Ramos (cell line): ENCODE measurements around the gene CLPTM1.
"Not testable (repeated sequence)": the region's sequence is repeated elsewhere in the genome, so short reads cannot be mapped to it uniquely, and the experiment has no call there.

ENCODE experiments used
- in situ Hi-C: fragments of 300-500 bp; cut with MboI; formaldehyde crosslinking; loops from one replicate; pipeline ENCODE4 v1.14.3; 2022; ENCODE audit warnings: low sequenced_read_pairs; ENCODE audit not compliant: unreplicated experiment

The CLPTM1 gene

GRCh38 chr19:44972802-44973201 is 17.6 kb downstream of the CLPTM1 start:
- in situ Hi-C loops = no loop called here

GRCh38 chr19:44973982-44974735 is 19.0 kb downstream of the CLPTM1 start:
- in situ Hi-C loops = no loop called here

- in situ Hi-C loops = no loop called here
These were observed 19.7 kb downstream of the CLPTM1 start for GRCh38 chr19:44974857-44975256.

GRCh38 chr19:44975444-44975843 is 20.3 kb downstream of the CLPTM1 start:
- in situ Hi-C loops = no loop called here

GRCh38 chr19:44984005-44984404 is 28.8 kb downstream of the CLPTM1 start:
- in situ Hi-C loops = no loop called here

- in situ Hi-C loops = no loop called here
These were observed 30.3 kb downstream of the CLPTM1 start for GRCh38 chr19:44985445-44985844.

- in situ Hi-C loops = no loop called here
These were observed 31.2 kb downstream of the CLPTM1 start for GRCh38 chr19:44986389-44986788.

GRCh38 chr19:44987148-44987675 is 32.0 kb downstream of the CLPTM1 start:
- in situ Hi-C loops = no loop called here

- in situ Hi-C loops = no loop called here
These were observed 33.1 kb downstream of the CLPTM1 start for GRCh38 chr19:44988273-44988672.

GRCh38 chr19:44988896-44989556 is 33.8 kb downstream of the CLPTM1 start:
- in situ Hi-C loops = no loop called here

- in situ Hi-C loops = loop anchor here (5.0 kb wide), 1 partner anchor 67 kb away; no protein-coding TSS in a partner anchor
These were observed 35.3 kb downstream of the CLPTM1 start for GRCh38 chr19:44990459-44990858.

- in situ Hi-C loops = loop anchor here (5.0 kb wide), 1 partner anchor 66 kb away; no protein-coding TSS in a partner anchor
These were observed 35.8 kb downstream of the CLPTM1 start for GRCh38 chr19:44990966-44991365.

- in situ Hi-C loops = loop anchor here (5.0 kb wide), 1 partner anchor 65 kb away; no protein-coding TSS in a partner anchor
These were observed 37.4 kb downstream of the CLPTM1 start for GRCh38 chr19:44992336-44993163.

GRCh38 chr19:44993526-44993925 is 38.3 kb downstream of the CLPTM1 start:
- in situ Hi-C loops = loop anchor here (5.0 kb wide), 1 partner anchor 64 kb away; no protein-coding TSS in a partner anchor

- in situ Hi-C loops = loop anchor here (5.0 kb wide), 1 partner anchor 63 kb away; no protein-coding TSS in a partner anchor
These were observed 38.9 kb downstream of the CLPTM1 start for GRCh38 chr19:44993926-44994537.

GRCh38 chr19:44998025-44998424 is 42.8 kb downstream of the CLPTM1 start:
- in situ Hi-C loops = no loop called here

GRCh38 chr19:44999131-44999925 is 44.1 kb downstream of the CLPTM1 start:
- in situ Hi-C loops = not testable (repeated sequence)

GRCh38 chr19:45000665-45001064 is 45.5 kb downstream of the CLPTM1 start:
- in situ Hi-C loops = not testable (repeated sequence)

- in situ Hi-C loops = no loop called here
These were observed 46.0 kb downstream of the CLPTM1 start, which contains the start of gene RELB for GRCh38 chr19:45001087-45001739. Gene RELB (plus strand): TSS chr19:45001464. CDS start chr19:45001580, 116 bp downstream.
